IMR-90 (cell line): ENCODE measurements around the gene ADRA2A. TPM values are rescaled to one million over a fixed set of nuclear protein-coding genes. Genes with fewer than 3 reads are reported as not detected.

Source experiments
- ATAC-seq: fragments of 200-7000 bp; cut with Tn5 transposase; 2 replicates; pipeline ENCODE4 v1.9.1; 2020; ENCODE audit warnings: low read depth, mild to moderate bottlenecking, moderate library complexity
- BruUV-seq: library from RNA; stranded (reverse); fragments of 400-500 nt; replicated peaks from 2 replicates; lab custom pipeline; 2021; lab: Mats Ljungman, UMichigan
- CTCF ChIA-PET: fragments of 300-600 bp; formaldehyde crosslinking; extraction: SDS; loops from one replicate; lab custom pipeline; 2021; ENCODE audit warnings: antibody characterized with exemption; lab: Yijun Ruan, JAX
- POLR2A ChIA-PET: fragments of 300-600 bp; sonication (Branson Sonifier 250); formaldehyde crosslinking; loops from one replicate; lab custom pipeline; 2022; ENCODE audit warnings: antibody characterized with exemption; ENCODE audit not compliant: unreplicated experiment; lab: Charles Lee
- DNase-seq: peaks from one replicate; pipeline ENCODE4 v3.0.0; 2013
- H2AFZ ChIP-seq: replicated peaks from 2 replicates; pipeline ENCODE3; 2013; ENCODE audit warnings: low read length, mild to moderate bottlenecking; ENCODE audit not compliant: poor library complexity
- H2AK5ac ChIP-seq: 2 replicates; pipeline ENCODE4 v1.6.1; 2013; ENCODE audit warnings: low read depth, low read length, inconsistent platforms
- H2AK9ac ChIP-seq: replicated peaks from 2 replicates; pipeline ENCODE3; 2013; ENCODE audit warnings: mild to moderate bottlenecking, low read depth, low read length, moderate library complexity; ENCODE audit not compliant: poor library complexity
- H2BK120ac ChIP-seq: 2 replicates; pipeline ENCODE4 v1.6.1; 2013; ENCODE audit warnings: low read depth, low read length, inconsistent platforms
- H2BK15ac ChIP-seq: 3 replicates; pipeline ENCODE4 v1.6.1; 2013; ENCODE audit warnings: low read depth, low read length, inconsistent platforms
- H2BK20ac ChIP-seq: 2 replicates; pipeline ENCODE4 v1.6.1; 2013; ENCODE audit warnings: low read depth, mild to moderate bottlenecking, inconsistent platforms, low read length, moderate library complexity
- H2BK5ac ChIP-seq: 2 replicates; pipeline ENCODE4 v1.6.1; 2013; ENCODE audit warnings: mild to moderate bottlenecking, low read depth, low read length, inconsistent platforms; ENCODE audit not compliant: poor library complexity, severe bottlenecking
- H3K14ac ChIP-seq: replicated peaks from 2 replicates; pipeline ENCODE4 v1.6.1; 2013; ENCODE audit warnings: low read depth, low read length, inconsistent platforms
- H3K18ac ChIP-seq: 2 replicates; pipeline ENCODE4 v1.6.1; 2013; ENCODE audit warnings: low read depth, low read length, control low read depth
- H3K23ac ChIP-seq: 2 replicates; pipeline ENCODE4 v1.6.1; 2013; ENCODE audit warnings: low read depth, low read length, inconsistent platforms
- H3K27ac ChIP-seq: 2 replicates; pipeline ENCODE4 v1.5.1; 2013; ENCODE audit warnings: mild to moderate bottlenecking, control low read depth, low read length; ENCODE audit not compliant: insufficient read depth
- H3K27me3 ChIP-seq: 2 replicates; pipeline ENCODE4 v1.6.1; 2013; ENCODE audit warnings: low read length; ENCODE audit not compliant: control insufficient read depth, insufficient read depth
- H3K36me3 ChIP-seq: 2 replicates; pipeline ENCODE4 v1.6.1; 2013; ENCODE audit warnings: low read length, mixed read lengths; ENCODE audit not compliant: control insufficient read depth, insufficient read depth
- H3K4ac ChIP-seq: 2 replicates; pipeline ENCODE4 v1.6.1; 2013; ENCODE audit warnings: low read depth, low read length, inconsistent platforms
- H3K4me1 ChIP-seq: 2 replicates; pipeline ENCODE4 v1.6.1; 2013; ENCODE audit warnings: low read length, mixed read lengths; ENCODE audit not compliant: control insufficient read depth, insufficient read depth
- H3K4me2 ChIP-seq: 2 replicates; pipeline ENCODE4 v1.6.1; 2013; ENCODE audit warnings: low read depth, mild to moderate bottlenecking, control low read depth, low read length, moderate library complexity
- H3K4me3 ChIP-seq: 2 replicates; pipeline ENCODE4 v1.5.1; 2013; ENCODE audit warnings: low read depth, mild to moderate bottlenecking, control low read depth, low read length, moderate library complexity; ENCODE audit not compliant: insufficient read depth
- H3K56ac ChIP-seq: 2 replicates; pipeline ENCODE4 v1.6.1; 2013; ENCODE audit warnings: low read length, inconsistent platforms; ENCODE audit not compliant: insufficient read depth; ENCODE audit errors: extremely low read depth
- H3K79me1 ChIP-seq, 2 experiments: 2 replicates each; pipeline ENCODE4 v1.6.1; 2013; ENCODE audit warnings: low read length in 2 of 2, inconsistent platforms in 1 of 2, low read depth in 1 of 2
- H3K9ac ChIP-seq: 2 replicates; pipeline ENCODE4 v1.6.1; 2013; ENCODE audit warnings: low read depth, low read length, control low read depth
- H3K9me1 ChIP-seq: 2 replicates; pipeline ENCODE4 v1.6.1; 2013; ENCODE audit warnings: low read length, inconsistent platforms; ENCODE audit not compliant: insufficient read depth
- H3K9me3 ChIP-seq: 2 replicates; pipeline ENCODE4 v1.6.1; 2013; ENCODE audit warnings: low read length; ENCODE audit not compliant: control insufficient read depth, insufficient read depth
- H4K20me1 ChIP-seq: 2 replicates; pipeline ENCODE4 v1.6.1; 2013; ENCODE audit warnings: low read length, inconsistent platforms; ENCODE audit not compliant: insufficient read depth
- H4K5ac ChIP-seq: 2 replicates; pipeline ENCODE4 v1.6.1; 2013; ENCODE audit warnings: mild to moderate bottlenecking, low read depth, low read length, control low read depth
- H4K8ac ChIP-seq, 2 experiments: 2 replicates each; pipeline ENCODE4 v1.6.1; 2013; ENCODE audit warnings: low read depth in 2 of 2, low read length in 2 of 2, control low read depth in 1 of 2, inconsistent platforms in 1 of 2
- H4K91ac ChIP-seq: 2 replicates; pipeline ENCODE4 v1.6.1; 2013; ENCODE audit warnings: low read depth, low read length, inconsistent platforms; ENCODE audit not compliant: insufficient read depth
- BHLHE40 ChIP-seq: fragments of 150-350 bp; IDR thresholded peaks from 2 replicates; pipeline ENCODE4 v1.6.1; 2016; ENCODE audit warnings: mild to moderate bottlenecking, low read depth, low read length
- CEBPB ChIP-seq: IDR thresholded peaks from 2 replicates; pipeline ENCODE4 v1.6.1; 2012; ENCODE audit warnings: low read depth, low read length, improper control_type of control experiment
- ELK1 ChIP-seq: fragments of 150-350 bp; IDR thresholded peaks from 2 replicates; pipeline ENCODE4 v1.6.1; 2016; ENCODE audit warnings: low read depth, mild to moderate bottlenecking, low read length, moderate library complexity, borderline replicate concordance
- FOS ChIP-seq: fragments of 150-350 bp; IDR thresholded peaks from 2 replicates; pipeline ENCODE4 v1.6.1; 2016; ENCODE audit warnings: low read depth, low read length
- MAFK ChIP-seq: IDR thresholded peaks from 2 replicates; pipeline ENCODE4 v1.6.1; 2012; ENCODE audit warnings: low read depth, low read length, improper control_type of control experiment
- MAZ ChIP-seq: IDR thresholded peaks from 2 replicates; pipeline ENCODE4 v1.6.1; 2012; ENCODE audit warnings: low read depth, mild to moderate bottlenecking, low read length, improper control_type of control experiment, moderate library complexity, borderline replicate concordance
- NFE2L2 ChIP-seq: fragments of 150-350 bp; IDR thresholded peaks from 2 replicates; pipeline ENCODE4 v1.6.1; 2016; ENCODE audit warnings: low read depth, mild to moderate bottlenecking, low read length
- POLR2A ChIP-seq: IDR thresholded peaks from 2 replicates; pipeline ENCODE4 v1.6.1; 2012; ENCODE audit warnings: mild to moderate bottlenecking, low read depth, low read length
- RAD21 ChIP-seq: IDR thresholded peaks from 2 replicates; pipeline ENCODE4 v1.6.1; 2012; ENCODE audit warnings: low read length, improper control_type of control experiment
- RCOR1 ChIP-seq: IDR thresholded peaks from 2 replicates; pipeline ENCODE4 v1.6.1; 2012; ENCODE audit warnings: mild to moderate bottlenecking, low read length, improper control_type of control experiment; ENCODE audit not compliant: insufficient replicate concordance
- SMC3 ChIP-seq: fragments of 150-350 bp; IDR thresholded peaks from 2 replicates; pipeline ENCODE4 v1.6.1; 2016; ENCODE audit warnings: low read depth, mild to moderate bottlenecking, antibody characterized with exemption, low read length, moderate library complexity
- whole genome bisulfite sequencing, 2 experiments: methylation state at CpG; one replicate each; pipeline versions ENCODE4 v1.1.5 to v1.1.7; 2013; ENCODE audit warnings: missing lambda C conversion rate in 2 of 2; ENCODE audit not compliant: insufficient read length in 1 of 2; ENCODE audit errors: extremely low coverage in 2 of 2; 5-methylcytosine and 5-hydroxymethylcytosine counted together
- dilution Hi-C: fragments of 300-500 bp; cut with HindIII; formaldehyde crosslinking; loops from one replicate; pipeline ENCODE4 v1.14.3; 2018; ENCODE audit warnings: low sequenced_read_pairs; ENCODE audit not compliant: unreplicated experiment
- in situ Hi-C: fragments of 300-500 bp; cut with MboI; formaldehyde crosslinking; loops from 3 replicates; pipeline ENCODE4 v1.14.3; 2019; ENCODE audit warnings: low sequenced_read_pairs, inconsistent platforms, mixed read lengths
- intact Hi-C: fragments of 100-400 bp; cut with micrococcal nuclease; formaldehyde crosslinking; loops from 2 replicates; pipeline ENCODE4 v1.10.0; 2022
- polyA plus RNA-seq, 3 experiments: library from polyadenylated mRNA; depleted of rRNA; stranded (reverse); fragments of >200 nt; gene quantifications; 2 replicates each; pipeline ENCODE4 v1.2.3, GENCODE V29; 2012; ENCODE audit warnings: low replicate concordance in 1 of 3
- total RNA-seq: library from RNA; depleted of rRNA; stranded (reverse); fragments of >200 nt; gene quantifications from 2 replicates; pipeline ENCODE4 v1.2.3, GENCODE V29; 2012
- TF ChIP-seq, protein P1 (sequence below): fragments of 150-350 bp; IDR thresholded peaks from 2 replicates; pipeline ENCODE4 v1.6.1; 2017; ENCODE audit warnings: mild to moderate bottlenecking, antibody characterized with exemption, low read length, low read depth

The ADRA2A gene
- total and polyA plus RNA-seq, 2 of the 4 experiments (the other 2 are of a cell fraction): not detected

DNA sequence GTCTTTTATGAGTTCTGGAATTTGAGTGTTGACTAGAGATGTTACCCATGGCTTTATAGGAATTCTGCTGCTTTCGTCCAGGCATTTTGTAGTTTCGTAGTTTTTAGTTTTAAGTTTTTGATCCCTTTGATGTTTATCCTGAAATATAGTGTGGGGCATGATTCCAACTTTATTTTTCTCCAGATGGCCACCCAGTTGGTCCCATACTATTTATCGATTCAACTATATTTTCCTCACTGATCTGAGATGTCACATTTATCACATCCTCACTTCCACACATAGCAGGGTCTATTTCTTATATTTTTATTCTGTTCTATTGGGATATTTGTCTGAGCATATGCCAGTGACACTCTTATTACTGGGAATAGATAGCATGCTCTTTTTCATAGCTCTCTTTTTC lies 33.9 kb downstream of the ADRA2A start:
- H3K27ac ChIP-seq: no peak overlapping the region
- dilution Hi-C loops: no loop called here
- POLR2A ChIA-PET: interaction anchor here (0.7 kb wide), 1 partner anchor 1022 kb away, joined by 3 read pairs; no protein-coding TSS in a partner anchor

More for the DNA sequence above, 33.9 kb downstream of the ADRA2A start:
- Histone ChIP-seq H3K4me2 (no peak overlapping the region), H2AK9ac (no peak overlapping the region), H4K91ac (no peak overlapping the region), H3K23ac (no peak overlapping the region), H3K9me3 (no peaks in the 10 kb centered on the region), H2BK15ac (no peak overlapping the region), H4K20me1 (no peaks in the 10 kb centered on the region), H3K36me3 (no peaks in the 10 kb centered on the region), H4K8ac (no peak overlapping the region), H2BK5ac (no peak overlapping the region), H2BK20ac (no peak overlapping the region), H4K5ac (no peak overlapping the region), H3K4me3 (no peak overlapping the region), H2BK120ac (no peak overlapping the region), H3K14ac (no peak overlapping the region), H2AK5ac (no peak overlapping the region), H3K79me1 (no peaks in the 10 kb centered on the region), H3K9ac (no peak overlapping the region), H3K4ac (no peak overlapping the region), H3K9me1 (no peaks in the 10 kb centered on the region), H3K56ac (no peak overlapping the region), H2AFZ (no peak overlapping the region), H3K4me1 (no peaks in the 10 kb centered on the region), H3K18ac (no peak overlapping the region), H3K27me3 (no peaks in the 10 kb centered on the region)
- TF ChIP-seq CEBPB (no peak), MAZ (no peak), NFE2L2 (no peak), POLR2A (no peak), RAD21 (no peak), BHLHE40 (no peak), SMC3 (no peak), FOS (no peak), RCOR1 (no peak), ELK1 (no peak), MAFK (no peak)
- TF ChIP-seq, protein P1, sequence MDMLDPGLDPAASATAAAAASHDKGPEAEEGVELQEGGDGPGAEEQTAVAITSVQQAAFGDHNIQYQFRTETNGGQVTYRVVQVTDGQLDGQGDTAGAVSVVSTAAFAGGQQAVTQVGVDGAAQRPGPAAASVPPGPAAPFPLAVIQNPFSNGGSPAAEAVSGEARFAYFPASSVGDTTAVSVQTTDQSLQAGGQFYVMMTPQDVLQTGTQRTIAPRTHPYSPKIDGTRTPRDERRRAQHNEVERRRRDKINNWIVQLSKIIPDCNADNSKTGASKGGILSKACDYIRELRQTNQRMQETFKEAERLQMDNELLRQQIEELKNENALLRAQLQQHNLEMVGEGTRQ: no peak
- in situ Hi-C loops: no loop called here
- ATAC-seq (no peak), DNase-seq (no peak)
- intact Hi-C loops: no loop called here
- CTCF ChIA-PET: no interaction called here
- no CpG with 5 or more reads among the region's 3 CpGs for WGBS, 2 experiments
- BruUV-seq: no TSS peak
